Activated B cell treated with CpG ODN at 0.5 μM for 24 hours (primary cell): ENCODE data around the gene PKP3. TPM values are rescaled to one million over a fixed set of nuclear protein-coding genes. Genes with fewer than 3 reads are reported as not detected.

Experiments
- ATAC-seq: fragments of 200-7000 bp; cut with Tn5 transposase; one replicate; pipeline ENCODE4 v1.10.0; 2021; ENCODE audit warnings: low read depth, mild to moderate bottlenecking, moderate library complexity
- CTCF ChIA-PET: fragments of 350-600 bp; sonication (Branson Sonifier 250); formaldehyde crosslinking; loops from one replicate; lab custom pipeline; 2021; ENCODE audit warnings: antibody characterized with exemption; lab: Charles Lee
- POLR2A ChIA-PET: fragments of 350-600 bp; sonication (Branson Sonifier 250); formaldehyde crosslinking; loops from one replicate; lab custom pipeline; 2021; ENCODE audit warnings: antibody characterized with exemption; lab: Charles Lee
- DNase-seq: peaks from one replicate; pipeline ENCODE4 v3.0.0; 2022
- H3K27ac Mint-ChIP-seq: one replicate; pipeline ENCODE4 v1.8.0; 2020; ENCODE audit warnings: mixed read lengths
- H3K27me3 Mint-ChIP-seq: one replicate; pipeline ENCODE4 v1.8.0; 2021; ENCODE audit warnings: mixed read lengths
- H3K36me3 Mint-ChIP-seq: one replicate; pipeline ENCODE4 v1.8.0; 2021; ENCODE audit warnings: low read depth, mixed read lengths
- H3K4me1 Mint-ChIP-seq: one replicate; pipeline ENCODE4 v1.8.0; 2021; ENCODE audit warnings: mixed read lengths
- H3K4me3 Mint-ChIP-seq: one replicate; pipeline ENCODE4 v1.8.0; 2020; ENCODE audit warnings: mild to moderate bottlenecking, mixed read lengths
- H3K9me3 Mint-ChIP-seq: one replicate; pipeline ENCODE4 v1.8.0; 2020; ENCODE audit warnings: mixed read lengths
- CTCF ChIP-seq: fragments of 200-600 bp; IDR thresholded peaks from one replicate; pipeline ENCODE4 v1.8.0; 2022; ENCODE audit warnings: antibody characterized with exemption, mild to moderate bottlenecking
- intact Hi-C: fragments of 100-400 bp; cut with micrococcal nuclease; formaldehyde crosslinking; loops from one replicate; pipeline ENCODE4 v1.15.1; 2024
- total RNA-seq: library from RNA; stranded (reverse); gene quantifications from 2 replicates; pipeline ENCODE4 v1.2.3, GENCODE V29; 2022

The PKP3 gene
- total RNA-seq, 1 donor from 2014 or later = 0.18 TPM

- no peak overlapping the region for H3K27ac Mint-ChIP-seq
- CTCF ChIA-PET = no interaction called here
- peaks cover 12% of the 10 kb centered on the region for H3K4me1 Mint-ChIP-seq
- TF ChIP-seq CTCF = no peak
- intact Hi-C loops = no loop called here
- POLR2A ChIA-PET = no interaction called here
- H3K4me3 Mint-ChIP-seq = no peak overlapping the region
- peaks cover 26% of the 10 kb centered on the region for H3K27me3 Mint-ChIP-seq
- ATAC-seq (no peak), DNase-seq (no peak)
- no peaks in the 10 kb centered on the region for H3K36me3 Mint-ChIP-seq
- no peaks in the 10 kb centered on the region for H3K9me3 Mint-ChIP-seq
Observed at GRCh38 chr11:371716-372590, 22.1 kb upstream of the PKP3 start.

DNA sequence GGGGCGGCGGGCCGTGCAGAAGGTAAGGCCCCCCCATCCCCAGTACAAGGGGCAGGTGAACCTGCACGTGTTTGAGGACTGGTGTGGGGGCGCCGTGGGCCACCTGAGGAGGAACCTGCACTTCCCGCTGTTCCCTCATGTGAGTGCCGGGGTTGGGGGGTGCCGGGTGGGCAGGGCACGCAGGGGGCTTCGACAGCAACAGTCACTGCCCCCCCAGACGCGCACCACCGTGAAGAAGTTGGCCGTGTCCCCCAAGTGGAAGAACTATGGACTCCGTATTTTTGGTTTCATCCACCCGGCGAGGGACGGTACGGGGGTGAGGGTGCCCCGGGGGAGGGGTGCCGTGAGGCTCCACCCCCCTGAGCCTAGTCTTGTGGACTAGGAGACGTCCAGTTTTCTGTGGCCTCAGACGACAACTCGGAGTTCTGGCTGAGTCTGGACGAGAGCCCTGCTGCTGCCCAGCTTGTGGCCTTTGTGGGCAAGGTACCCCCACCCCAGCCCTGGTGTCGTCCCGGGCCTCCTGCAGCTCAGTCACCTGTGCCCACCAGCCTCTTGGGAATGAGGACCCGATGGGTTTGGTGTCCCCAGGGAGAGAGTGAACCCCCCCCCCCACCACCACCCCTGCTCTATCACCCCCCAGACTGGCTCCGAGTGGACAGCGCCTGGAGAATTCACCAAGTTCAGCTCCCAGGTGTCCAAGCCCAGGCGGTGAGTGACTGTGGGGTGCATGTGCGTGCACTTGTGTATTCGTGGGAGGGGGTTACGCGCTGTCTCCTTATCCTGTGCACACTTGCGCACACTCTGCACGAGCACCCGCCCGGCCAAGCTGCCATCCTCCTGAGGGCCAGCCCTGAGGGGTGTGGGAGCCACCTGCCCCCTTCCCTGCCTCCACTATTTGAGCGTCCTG is 20.9 kb upstream of the PKP3 start:
- Mint-ChIP-seq H3K9me3 (no peaks in the 10 kb centered on the region), H3K4me1 (peaks cover 9% of the 10 kb centered on the region), H3K4me3 (no peak overlapping the region), H3K36me3 (no peaks in the 10 kb centered on the region), H3K27ac (no peak overlapping the region), H3K27me3 (peaks cover 19% of the 10 kb centered on the region)
- intact Hi-C loops = no loop called here
- no peak for DNase-seq
- ChIA-PET CTCF (no interaction called here), POLR2A (no interaction called here)
- TF ChIP-seq CTCF = no peak
- no peak for ATAC-seq

GRCh38 chr11:373716-374551 is 20.1 kb upstream of the PKP3 start:
- intact Hi-C loops = no loop called here
- TF ChIP-seq CTCF = no peak
- POLR2A ChIA-PET = no interaction called here
- Mint-ChIP-seq H3K27me3 (peaks cover 24% of the 10 kb centered on the region), H3K36me3 (no peaks in the 10 kb centered on the region), H3K4me1 (peaks cover 3% of the 10 kb centered on the region), H3K9me3 (no peaks in the 10 kb centered on the region), H3K4me3 (no peak overlapping the region), H3K27ac (no peak overlapping the region)
- no peak for ATAC-seq
- DNase-seq = no peak
- CTCF ChIA-PET = no interaction called here

DNA sequence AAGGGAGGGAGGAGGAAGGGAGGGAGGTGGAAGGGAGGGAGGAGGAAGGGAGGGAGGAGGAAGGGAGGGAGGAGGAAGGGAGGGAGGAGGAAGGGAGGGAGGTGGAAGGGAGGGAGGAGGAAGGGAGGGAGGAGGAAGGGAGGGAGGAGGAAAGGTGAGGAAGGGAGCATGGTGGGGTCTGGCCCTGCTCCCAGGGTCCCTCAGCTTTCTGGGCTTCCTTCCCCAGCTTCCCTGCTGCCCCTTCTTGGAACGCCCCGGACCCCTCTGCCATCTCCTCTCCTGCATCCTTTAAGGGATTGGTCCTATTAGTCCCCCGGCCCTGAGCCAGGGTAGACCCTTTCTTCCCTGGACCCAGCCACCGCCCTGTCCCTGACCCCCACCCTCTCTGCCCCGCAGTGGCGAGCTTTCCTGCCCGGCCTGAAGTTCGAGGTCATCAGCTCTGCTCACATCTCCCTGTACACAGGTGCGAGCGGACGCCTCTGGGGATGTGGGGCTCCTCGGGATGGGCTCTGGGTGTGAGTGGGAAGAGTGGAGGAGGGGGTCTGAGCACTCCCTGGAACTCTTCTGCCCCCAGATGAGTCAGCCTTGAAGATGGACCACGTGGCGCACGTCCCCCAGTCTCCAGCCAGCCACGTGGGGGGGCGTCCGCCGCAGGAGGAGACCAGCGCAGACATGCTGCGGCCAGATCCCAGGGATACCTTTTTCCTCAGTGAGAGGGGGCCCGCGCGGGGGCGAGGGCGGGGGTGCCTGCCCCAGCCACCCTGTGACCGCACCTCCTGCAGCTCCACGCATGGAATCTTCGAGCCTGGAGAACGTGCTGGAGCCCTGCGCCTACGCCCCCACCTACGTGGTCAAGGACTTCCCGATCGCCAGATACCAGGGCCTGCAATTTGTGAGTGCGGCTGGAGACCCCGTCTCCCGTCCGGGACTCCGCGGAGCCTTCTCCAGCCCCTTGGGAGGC is 18.7 kb upstream of the PKP3 start:
- no peak for DNase-seq
- peaks cover 20% of the 10 kb centered on the region for H3K27me3 Mint-ChIP-seq
- no peaks in the 10 kb centered on the region for H3K9me3 Mint-ChIP-seq
- no peak for ATAC-seq
- intact Hi-C loops = no loop called here
- TF ChIP-seq CTCF = no peak
- no peaks in the 10 kb centered on the region for H3K36me3 Mint-ChIP-seq
- H3K4me1 Mint-ChIP-seq = peaks cover under 1% of the 10 kb centered on the region
- POLR2A ChIA-PET = no interaction called here
- CTCF ChIA-PET = no interaction called here
- no peak overlapping the region for H3K27ac Mint-ChIP-seq
- H3K4me3 Mint-ChIP-seq = no peak overlapping the region
